HEK293 (cell line): ENCODE data around the gene GABRA5.

Experiments
- CTCF ChIA-PET: fragments of 350-600 bp; formaldehyde crosslinking; extraction: SDS; loops from one replicate; lab custom pipeline; 2021; ENCODE audit warnings: antibody characterized with exemption; lab: Yijun Ruan, JAX
- POLR2A ChIA-PET: fragments of 300-600 bp; formaldehyde crosslinking; extraction: SDS; loops from one replicate; lab custom pipeline; 2020; ENCODE audit warnings: antibody characterized with exemption, inconsistent platforms; lab: Yijun Ruan, JAX
- H3K27ac ChIP-seq: fragments of 200-500 bp; sonication (Bioruptor generic); 2 replicates; pipeline ENCODE4 v1.5.1; 2014; ENCODE audit warnings: low read depth, low read length, control low read depth, inconsistent platforms; ENCODE audit errors: extremely low read depth
- H3K36me3 ChIP-seq, 2 experiments: fragments of 200-500 bp in 1 of 2; sonication (Bioruptor generic) in 1 of 2; 1 replicate in 1 of 2; 2 replicates in 1 of 2; pipeline ENCODE4 v1.5.1; 2014 to 2017; ENCODE audit warnings: inconsistent platforms in 2 of 2, low read length in 2 of 2; ENCODE audit not compliant: control insufficient read depth in 2 of 2, insufficient read depth in 1 of 2
- H3K4me1 ChIP-seq: fragments of 200-500 bp; sonication (Bioruptor generic); 2 replicates; pipeline ENCODE4 v1.5.1; 2014; ENCODE audit warnings: mild to moderate bottlenecking, low read length, inconsistent platforms; ENCODE audit not compliant: control insufficient read depth, insufficient read depth
- H3K4me3 ChIP-seq: 2 replicates; pipeline ENCODE4 v1.5.1; 2011; ENCODE audit warnings: low read depth, mild to moderate bottlenecking, control low read depth, low read length, moderate library complexity
- H3K9me3 ChIP-seq: fragments of 200-500 bp; sonication (Bioruptor generic); 2 replicates; pipeline ENCODE4 v1.5.1; 2014; ENCODE audit warnings: low read depth, low read length, inconsistent platforms; ENCODE audit not compliant: control insufficient read depth, insufficient read depth
- BCL11B ChIP-seq: fragments of 450-650 bp; formaldehyde crosslinking; IDR thresholded peaks from 2 replicates; pipeline ENCODE4 v1.5.1; 2016; ENCODE audit warnings: low read depth, missing biosample characterization, missing genetic modification characterization
- GLI2 ChIP-seq: fragments of 450-650 bp; formaldehyde crosslinking; IDR thresholded peaks from 2 replicates; pipeline ENCODE4; 2017; ENCODE audit warnings: missing biosample characterization, missing genetic modification characterization, low read depth, borderline replicate concordance
- GLIS2 ChIP-seq: fragments of 450-650 bp; formaldehyde crosslinking; IDR thresholded peaks from 2 replicates; pipeline ENCODE4 v1.5.1; 2016; ENCODE audit warnings: missing biosample characterization, missing genetic modification characterization
- HOXA7 ChIP-seq: sonication (generic); formaldehyde crosslinking; IDR thresholded peaks from 2 replicates; pipeline ENCODE4 v1.8.1; 2022; ENCODE audit warnings: missing genetic modification reagents, borderline replicate concordance
- MEIS1 ChIP-seq: sonication (generic); formaldehyde crosslinking; IDR thresholded peaks from 2 replicates; pipeline ENCODE4 v1.8.1; 2022; ENCODE audit warnings: missing genetic modification reagents, mild to moderate bottlenecking, borderline replicate concordance
- ZNF114 ChIP-seq: fragments of 450-650 bp; formaldehyde crosslinking; IDR thresholded peaks from 2 replicates; pipeline ENCODE4 v1.5.0; 2017; ENCODE audit warnings: missing biosample characterization, missing genetic modification characterization
- ZNF155 ChIP-seq: fragments of 450-650 bp; formaldehyde crosslinking; IDR thresholded peaks from 2 replicates; pipeline ENCODE4 v1.5.1; 2016; ENCODE audit warnings: missing biosample characterization, missing genetic modification characterization
- ZNF18 ChIP-seq: fragments of 450-650 bp; formaldehyde crosslinking; IDR thresholded peaks from 2 replicates; pipeline ENCODE4 v1.5.1; 2016; ENCODE audit warnings: missing biosample characterization, missing genetic modification characterization
- ZNF214 ChIP-seq: fragments of 450-650 bp; formaldehyde crosslinking; IDR thresholded peaks from 2 replicates; pipeline ENCODE4 v1.5.1; 2017; ENCODE audit warnings: missing biosample characterization, mild to moderate bottlenecking, missing genetic modification characterization, borderline replicate concordance
- ZNF26 ChIP-seq: fragments of 450-650 bp; formaldehyde crosslinking; IDR thresholded peaks from 2 replicates; pipeline ENCODE4 v1.5.1; 2016; ENCODE audit warnings: missing biosample characterization, missing genetic modification characterization
- ZNF292 ChIP-seq: fragments of 450-650 bp; formaldehyde crosslinking; IDR thresholded peaks from 2 replicates; pipeline ENCODE4 v1.5.1; 2016; ENCODE audit warnings: low read depth, missing biosample characterization, missing genetic modification characterization, borderline replicate concordance
- ZNF302 ChIP-seq: fragments of 450-650 bp; formaldehyde crosslinking; IDR thresholded peaks from 2 replicates; pipeline ENCODE4 v1.5.1; 2016; ENCODE audit warnings: missing biosample characterization, missing genetic modification characterization, low read depth
- ZNF366 ChIP-seq: fragments of 450-650 bp; formaldehyde crosslinking; conservative IDR thresholded peaks from 2 replicates; pipeline ENCODE4 v1.5.1; 2016; ENCODE audit warnings: missing biosample characterization, missing genetic modification characterization
- ZNF473 ChIP-seq: fragments of 450-650 bp; formaldehyde crosslinking; IDR thresholded peaks from 2 replicates; pipeline ENCODE4 v1.5.1; 2017; ENCODE audit warnings: missing biosample characterization, missing genetic modification characterization
- ZNF488 ChIP-seq: fragments of 450-650 bp; formaldehyde crosslinking; IDR thresholded peaks from 2 replicates; pipeline ENCODE4 v1.5.1; 2016; ENCODE audit warnings: missing biosample characterization, missing genetic modification characterization
- ZNF529 ChIP-seq: fragments of 450-650 bp; formaldehyde crosslinking; IDR thresholded peaks from 2 replicates; pipeline ENCODE4 v1.5.1; 2017; ENCODE audit warnings: missing genetic modification characterization, missing biosample characterization; ENCODE audit not compliant: insufficient replicate concordance
- ZNF624 ChIP-seq: fragments of 450-650 bp; formaldehyde crosslinking; IDR thresholded peaks from 2 replicates; pipeline ENCODE4 v1.5.1; 2017; ENCODE audit warnings: missing biosample characterization, missing genetic modification characterization
- ZSCAN5A ChIP-seq: fragments of 450-650 bp; formaldehyde crosslinking; IDR thresholded peaks from 2 replicates; pipeline ENCODE4 v1.5.1; 2016; ENCODE audit warnings: missing biosample characterization, missing genetic modification characterization

Gene GABRA5

GRCh38 chr15:26852980-26853379, 13.9 kb upstream of the GABRA5 start (continued):
- TF ChIP-seq GLIS2 (tag by site-specific recombination) = no peak
- no peak for TF ChIP-seq ZNF18 (tag by site-specific recombination)
- TF ChIP-seq ZNF366 = no peak
- TF ChIP-seq ZNF114 (tag by site-specific recombination) = no peak
- TF ChIP-seq ZSCAN5A (tag by site-specific recombination) = no peak
- TF ChIP-seq ZNF214 (tag by site-specific recombination) = no peak

GRCh38 chr15:26854435-26854834, 12.4 kb upstream of the GABRA5 start:
- POLR2A ChIA-PET = no interaction called here
- CTCF ChIA-PET = interaction anchor here (1.1 to 1.5 kb wide), 2 partner anchors 10 to 16 kb away, joined by 4 to 5 read pairs; no protein-coding TSS in a partner anchor
- Histone ChIP-seq H3K27ac (no peak overlapping the region), H3K9me3 (no peaks in the 10 kb centered on the region), H3K4me3 (no peak overlapping the region), H3K36me3 (no peaks in the 10 kb centered on the region)
- no peak for TF ChIP-seq ZNF302 (tag by site-specific recombination)
- no peak for TF ChIP-seq ZNF488 (tag by site-specific recombination)
- no peak for TF ChIP-seq ZNF26 (tag by site-specific recombination)
- no peak for TF ChIP-seq ZNF529
- TF ChIP-seq ZNF624 (tag by site-specific recombination) = no peak
- TF ChIP-seq ZNF155 (tag by site-specific recombination) = no peak
- TF ChIP-seq ZNF18 (tag by site-specific recombination) = no peak
- TF ChIP-seq MEIS1 (CRISPR knock-in tag) = no peak
- no peak for TF ChIP-seq ZNF473
- TF ChIP-seq HOXA7 (CRISPR knock-in tag) = no peak
- TF ChIP-seq GLI2 (tag by site-specific recombination) = no peak
- no peak for TF ChIP-seq ZNF292 (tag by site-specific recombination)
- no peak for TF ChIP-seq BCL11B
- TF ChIP-seq, all 188 proteins: peak for 0
- no peaks in the 10 kb centered on the region for H3K4me1 ChIP-seq
